Chondrocyte (in vitro differentiated cells): ENCODE results near the gene EAF1. TPM values are rescaled to one million over a fixed set of nuclear protein-coding genes. Genes with fewer than 3 reads are reported as not detected.

Experiments
- DNase-seq: peaks from one replicate; pipeline ENCODE4 v3.0.0; 2021; ENCODE audit warnings: mixed read lengths, low spot score
- H3K27ac Mint-ChIP-seq: one replicate; pipeline ENCODE4 v1.8.0; 2021; ENCODE audit warnings: mild to moderate bottlenecking, moderate library complexity, mixed read lengths; ENCODE audit not compliant: unreplicated experiment
- H3K27me3 Mint-ChIP-seq: 2 replicates; pipeline ENCODE4 v1.8.0; 2021; ENCODE audit warnings: low read depth, mixed read lengths
- H3K36me3 Mint-ChIP-seq: 2 replicates; pipeline ENCODE4 v1.8.0; 2021; ENCODE audit warnings: low read depth, mixed read lengths
- H3K4me1 Mint-ChIP-seq: 2 replicates; pipeline ENCODE4 v1.8.0; 2021; ENCODE audit warnings: low read depth, mild to moderate bottlenecking, mixed read lengths
- H3K4me3 Mint-ChIP-seq: one replicate; pipeline ENCODE4 v1.8.0; 2021; ENCODE audit warnings: mild to moderate bottlenecking, moderate library complexity, mixed read lengths; ENCODE audit not compliant: unreplicated experiment
- H3K9me3 Mint-ChIP-seq: 2 replicates; pipeline ENCODE4 v1.8.0; 2021; ENCODE audit warnings: low read depth, mixed read lengths
- total RNA-seq: library from RNA; stranded (reverse); gene quantifications from 3 replicates; pipeline ENCODE4 v1.2.1, GENCODE V29; 2021
- TF ChIP-seq, protein P1 (sequence below): fragments of 200-600 bp; sonication (generic); IDR thresholded peaks from 2 replicates; pipeline ENCODE4 v1.5.0; 2021; ENCODE audit warnings: antibody characterized with exemption, mild to moderate bottlenecking, moderate library complexity

EAF1 gene
- total RNA-seq, 1 donor from 2014 or later = 18.4 TPM

DNA sequence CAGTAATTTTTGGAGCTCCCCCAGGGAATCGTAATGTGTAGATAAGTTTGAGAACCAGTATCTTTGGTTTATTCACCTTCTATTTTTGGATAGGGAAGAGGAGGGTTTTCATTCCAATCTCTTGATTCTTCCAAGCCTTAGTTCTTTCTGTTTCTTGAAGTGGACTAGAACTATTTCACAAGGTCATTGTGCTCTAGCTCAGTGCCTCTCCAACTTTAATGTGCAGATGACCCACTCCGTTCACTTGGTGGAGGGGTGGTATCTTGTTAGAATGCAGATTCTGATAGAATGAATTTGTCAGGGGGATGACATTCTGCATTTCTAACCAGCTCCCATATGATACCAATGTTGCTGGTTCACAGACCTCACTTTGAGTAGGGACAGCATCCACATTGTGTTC, 58.6 kb downstream of the EAF1 start:
- Mint-ChIP-seq H3K4me1 (no peaks in the 10 kb centered on the region), H3K27ac (no peak overlapping the region), H3K36me3 (peaks cover 16% of the 10 kb centered on the region), H3K9me3 (peaks cover 23% of the 10 kb centered on the region), H3K4me3 (no peak overlapping the region), H3K27me3 (peaks cover 6% of the 10 kb centered on the region)
- TF ChIP-seq, protein P1, sequence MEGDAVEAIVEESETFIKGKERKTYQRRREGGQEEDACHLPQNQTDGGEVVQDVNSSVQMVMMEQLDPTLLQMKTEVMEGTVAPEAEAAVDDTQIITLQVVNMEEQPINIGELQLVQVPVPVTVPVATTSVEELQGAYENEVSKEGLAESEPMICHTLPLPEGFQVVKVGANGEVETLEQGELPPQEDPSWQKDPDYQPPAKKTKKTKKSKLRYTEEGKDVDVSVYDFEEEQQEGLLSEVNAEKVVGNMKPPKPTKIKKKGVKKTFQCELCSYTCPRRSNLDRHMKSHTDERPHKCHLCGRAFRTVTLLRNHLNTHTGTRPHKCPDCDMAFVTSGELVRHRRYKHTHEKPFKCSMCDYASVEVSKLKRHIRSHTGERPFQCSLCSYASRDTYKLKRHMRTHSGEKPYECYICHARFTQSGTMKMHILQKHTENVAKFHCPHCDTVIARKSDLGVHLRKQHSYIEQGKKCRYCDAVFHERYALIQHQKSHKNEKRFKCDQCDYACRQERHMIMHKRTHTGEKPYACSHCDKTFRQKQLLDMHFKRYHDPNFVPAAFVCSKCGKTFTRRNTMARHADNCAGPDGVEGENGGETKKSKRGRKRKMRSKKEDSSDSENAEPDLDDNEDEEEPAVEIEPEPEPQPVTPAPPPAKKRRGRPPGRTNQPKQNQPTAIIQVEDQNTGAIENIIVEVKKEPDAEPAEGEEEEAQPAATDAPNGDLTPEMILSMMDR = no peak
- DNase-seq = no peak

DNA sequence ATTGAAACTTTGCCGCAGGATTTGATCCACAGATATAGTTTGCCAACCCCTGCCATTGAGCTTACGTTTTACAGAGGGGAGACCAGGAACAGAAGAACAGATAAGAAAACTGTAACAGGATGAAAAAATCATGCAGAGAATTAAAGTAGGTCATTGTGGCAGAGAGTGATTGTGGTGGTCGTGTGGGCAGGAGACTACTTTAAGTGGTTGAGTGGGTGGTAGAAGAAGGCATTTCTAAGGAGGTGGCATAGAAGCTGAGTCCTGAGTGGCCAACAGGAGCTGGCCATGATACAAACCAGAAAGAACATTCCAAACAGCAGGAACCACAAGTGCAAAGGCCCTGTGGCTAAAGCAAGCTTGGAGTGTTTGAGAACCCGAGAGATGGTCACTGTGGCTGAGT, 59.6 kb downstream of the EAF1 start:
- TF ChIP-seq, protein P1 = no peak
- Mint-ChIP-seq H3K9me3 (peaks cover 16% of the 10 kb centered on the region), H3K4me1 (no peaks in the 10 kb centered on the region), H3K4me3 (no peak overlapping the region), H3K27me3 (peaks cover 6% of the 10 kb centered on the region), H3K27ac (no peak overlapping the region), H3K36me3 (peaks cover 16% of the 10 kb centered on the region)
- no peak for DNase-seq

DNA sequence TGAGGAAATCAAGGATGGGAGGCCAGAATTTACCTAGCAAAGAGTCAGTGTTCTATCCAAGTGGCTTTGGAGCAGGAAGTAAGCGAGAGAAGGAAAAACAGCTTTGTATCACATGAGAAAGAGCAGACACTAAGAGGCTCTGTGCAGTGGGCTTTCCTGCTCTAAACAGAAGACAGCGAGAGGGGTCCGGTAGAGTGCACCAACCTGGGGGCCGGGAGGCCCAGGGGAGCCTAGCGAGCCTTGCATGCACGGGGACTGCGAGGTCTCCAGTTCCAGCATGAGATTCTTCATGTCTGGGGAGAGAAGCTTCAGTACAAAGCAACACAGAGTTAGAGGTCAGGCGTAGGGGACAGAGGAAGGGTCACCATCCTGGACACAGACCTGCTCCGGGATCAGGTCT, 60.6 kb downstream of the EAF1 start:
- DNase-seq = no peak
- peaks cover 11% of the 10 kb centered on the region for H3K9me3 Mint-ChIP-seq
- TF ChIP-seq, protein P1 = no peak
- peaks cover 16% of the 10 kb centered on the region for H3K36me3 Mint-ChIP-seq
- no peak overlapping the region for H3K4me3 Mint-ChIP-seq
- H3K4me1 Mint-ChIP-seq = peaks cover 4% of the 10 kb centered on the region
- peaks cover 6% of the 10 kb centered on the region for H3K27me3 Mint-ChIP-seq
- H3K27ac Mint-ChIP-seq = no peak overlapping the region

DNA sequence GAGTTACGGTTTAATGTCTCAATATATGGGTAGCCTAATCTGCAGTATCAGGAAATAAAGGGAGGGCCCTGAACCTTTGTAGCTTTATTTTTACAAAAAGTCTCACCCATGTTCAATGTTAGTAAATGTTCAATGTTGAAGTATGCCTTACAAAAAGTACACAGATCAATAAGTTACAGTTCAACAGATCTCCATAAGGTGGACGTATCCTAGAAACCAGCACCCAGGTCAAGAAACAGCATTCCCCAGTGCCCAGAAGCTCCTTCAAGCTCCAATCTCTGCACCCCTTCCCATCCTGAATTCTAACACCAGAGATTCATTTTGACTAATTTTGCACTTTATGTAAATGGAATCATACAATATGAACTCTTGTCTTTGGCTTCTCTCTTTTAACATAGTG, 62.8 kb downstream of the EAF1 start:
- H3K27me3 Mint-ChIP-seq = no peaks in the 10 kb centered on the region

DNA sequence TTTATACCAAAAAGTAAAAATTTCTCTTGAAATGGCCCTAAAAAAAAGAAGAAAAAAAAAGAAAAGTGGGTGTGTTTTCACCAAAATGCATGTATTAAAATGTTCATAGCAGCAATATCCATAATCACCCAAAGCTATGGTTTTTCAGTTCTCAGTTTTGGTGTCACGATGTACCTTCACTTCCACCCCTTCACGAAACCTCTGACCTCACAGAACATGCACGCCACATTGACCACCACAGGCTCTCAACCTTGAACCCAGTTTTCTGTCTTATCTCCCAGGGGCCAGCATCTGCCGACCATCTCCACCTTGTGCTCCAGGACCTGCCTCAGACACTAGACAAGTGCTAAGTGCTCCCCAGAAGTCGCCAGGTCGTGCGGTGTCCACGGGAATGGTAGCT, 63.7 kb downstream of the EAF1 start:
- DNase-seq = no peak
- TF ChIP-seq, protein P1 = no peak
- no peak overlapping the region for H3K4me3 Mint-ChIP-seq
- H3K4me1 Mint-ChIP-seq = peaks cover 6% of the 10 kb centered on the region
- H3K27ac Mint-ChIP-seq = no peak overlapping the region
- H3K9me3 Mint-ChIP-seq = no peaks in the 10 kb centered on the region
- H3K36me3 Mint-ChIP-seq = no peaks in the 10 kb centered on the region
- H3K27me3 Mint-ChIP-seq = no peaks in the 10 kb centered on the region

More for the DNA sequence above, 62.8 kb downstream of the EAF1 start:
- DNase-seq = no peak
- TF ChIP-seq, protein P1 = no peak
- Mint-ChIP-seq H3K36me3 (peaks cover 3% of the 10 kb centered on the region), H3K9me3 (no peaks in the 10 kb centered on the region), H3K4me1 (peaks cover 6% of the 10 kb centered on the region), H3K4me3 (no peak overlapping the region), H3K27ac (no peak overlapping the region)

Other genes starting within 250 kb of the EAF1 start
- gene CAPN7, start 221.4 kb upstream of the EAF1 start, total RNA-seq = 38.3 to 56.0 TPM (median 47.2 TPM) in 3 replicates
- gene SH3BP5, start 95.0 kb upstream of the EAF1 start, total RNA-seq = 12.2 to 13.5 TPM (median 13.3 TPM) in 3 replicates
- gene METTL6, start 54 bp upstream of the EAF1 start, total RNA-seq = 16.8 to 19.7 TPM (median 19.7 TPM) in 3 replicates
- 4.2 to 5.6 TPM (median 4.4 TPM) in 3 replicates for gene COLQ, start 94.1 kb downstream of the EAF1 start, total RNA-seq
- gene HACL1, start 174.0 kb downstream of the EAF1 start, total RNA-seq = 15.3 to 21.7 TPM (median 16.9 TPM) in 3 replicates
- 19.2 to 25.0 TPM (median 19.8 TPM) in 3 replicates for gene BTD, start 174.1 kb downstream of the EAF1 start, total RNA-seq